Femur (tissue), 1 donor: Measurements from ENCODE around the gene PTGDR.

Experiments used
- DNase-seq: peaks from one replicate; pipeline ENCODE4 v3.0.0-alpha.2; 2017

PTGDR gene, protein sequence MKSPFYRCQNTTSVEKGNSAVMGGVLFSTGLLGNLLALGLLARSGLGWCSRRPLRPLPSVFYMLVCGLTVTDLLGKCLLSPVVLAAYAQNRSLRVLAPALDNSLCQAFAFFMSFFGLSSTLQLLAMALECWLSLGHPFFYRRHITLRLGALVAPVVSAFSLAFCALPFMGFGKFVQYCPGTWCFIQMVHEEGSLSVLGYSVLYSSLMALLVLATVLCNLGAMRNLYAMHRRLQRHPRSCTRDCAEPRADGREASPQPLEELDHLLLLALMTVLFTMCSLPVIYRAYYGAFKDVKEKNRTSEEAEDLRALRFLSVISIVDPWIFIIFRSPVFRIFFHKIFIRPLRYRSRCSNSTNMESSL

DNA sequence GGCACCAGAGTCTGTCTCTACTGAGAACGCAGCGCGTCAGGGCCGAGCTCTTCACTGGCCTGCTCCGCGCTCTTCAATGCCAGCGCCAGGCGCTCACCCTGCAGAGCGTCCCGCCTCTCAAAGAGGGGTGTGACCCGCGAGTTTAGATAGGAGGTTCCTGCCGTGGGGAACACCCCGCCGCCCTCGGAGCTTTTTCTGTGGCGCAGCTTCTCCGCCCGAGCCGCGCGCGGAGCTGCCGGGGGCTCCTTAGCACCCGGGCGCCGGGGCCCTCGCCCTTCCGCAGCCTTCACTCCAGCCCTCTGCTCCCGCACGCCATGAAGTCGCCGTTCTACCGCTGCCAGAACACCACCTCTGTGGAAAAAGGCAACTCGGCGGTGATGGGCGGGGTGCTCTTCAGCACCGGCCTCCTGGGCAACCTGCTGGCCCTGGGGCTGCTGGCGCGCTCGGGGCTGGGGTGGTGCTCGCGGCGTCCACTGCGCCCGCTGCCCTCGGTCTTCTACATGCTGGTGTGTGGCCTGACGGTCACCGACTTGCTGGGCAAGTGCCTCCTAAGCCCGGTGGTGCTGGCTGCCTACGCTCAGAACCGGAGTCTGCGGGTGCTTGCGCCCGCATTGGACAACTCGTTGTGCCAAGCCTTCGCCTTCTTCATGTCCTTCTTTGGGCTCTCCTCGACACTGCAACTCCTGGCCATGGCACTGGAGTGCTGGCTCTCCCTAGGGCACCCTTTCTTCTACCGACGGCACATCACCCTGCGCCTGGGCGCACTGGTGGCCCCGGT lies at the start of gene PTGDR:
TSS of gene PTGDR (plus strand) at position 198 of the 778 bp plus-strand sequence. CDS start at position 315, 117 bp downstream.
- no peak for DNase-seq

DNA sequence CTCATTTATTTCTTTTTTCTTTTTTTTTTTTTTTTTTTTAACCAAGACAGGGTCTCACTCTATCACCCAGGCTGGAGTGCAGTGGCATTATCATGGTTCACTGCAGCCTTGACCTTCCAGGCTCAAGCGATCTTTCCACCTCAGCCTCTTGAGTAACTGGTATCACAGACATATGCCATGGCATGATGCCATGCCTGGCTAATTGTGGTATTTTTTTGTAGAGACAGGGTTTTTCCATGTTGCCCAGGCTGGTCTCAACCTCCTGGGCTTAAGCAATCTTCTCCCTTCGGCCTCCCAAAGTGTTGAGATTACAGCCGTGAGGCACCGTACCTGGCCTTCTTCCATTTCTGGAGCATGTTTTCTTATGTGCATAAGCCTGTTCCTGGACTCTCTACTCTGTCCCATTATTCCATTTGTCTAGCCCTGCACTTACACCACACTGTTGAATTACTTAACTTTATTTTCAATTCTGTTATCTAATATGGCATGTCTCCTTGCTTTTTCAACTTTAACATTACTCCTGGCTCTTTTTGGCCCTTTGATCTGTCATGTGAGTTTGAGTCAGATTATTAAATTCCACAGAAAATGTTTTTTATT lies 47.9 kb upstream of the PTGDR start:
- DNase-seq: no peak

DNA sequence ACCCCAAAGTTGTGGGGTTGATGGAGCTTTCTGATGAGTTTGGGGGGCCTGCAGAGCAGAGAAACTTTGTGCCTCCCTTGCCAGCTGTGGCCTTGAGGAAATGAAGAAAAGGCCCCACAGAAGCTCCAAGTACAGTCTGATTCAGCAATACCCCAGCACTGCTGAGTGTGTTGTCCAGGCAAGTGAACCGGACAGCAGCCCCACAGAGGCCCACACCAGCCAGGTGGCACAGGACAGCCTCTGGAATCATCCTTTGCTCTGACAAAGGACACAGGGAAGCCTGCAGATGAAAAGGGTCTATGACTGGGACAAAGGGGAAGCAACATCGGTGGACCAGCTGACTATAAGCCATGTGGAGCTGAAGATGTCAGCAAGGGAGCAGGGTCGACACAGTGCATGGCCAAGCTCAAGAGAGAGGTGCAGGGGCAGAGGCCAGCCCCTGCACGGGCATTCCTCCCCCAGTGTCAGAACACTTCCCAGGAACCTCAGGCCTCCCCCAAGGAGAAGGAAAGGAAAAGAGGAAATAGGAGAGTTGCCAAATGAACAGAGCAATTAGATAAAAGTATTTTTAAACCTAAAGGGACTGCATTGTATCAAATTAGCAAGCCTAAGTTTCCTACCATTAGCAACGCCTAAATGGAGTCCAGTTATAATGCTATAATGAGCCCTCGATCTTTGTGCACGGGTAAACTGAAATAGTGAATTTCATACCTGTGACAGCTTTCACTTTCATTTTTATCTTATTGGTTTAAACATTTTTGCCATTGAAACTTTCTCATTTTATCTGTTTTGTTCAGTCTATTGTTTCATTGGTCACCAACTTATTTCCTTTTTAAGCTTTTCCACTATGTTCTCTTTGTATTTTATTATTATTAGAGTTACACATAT lies 46.3 kb upstream of the PTGDR start:
- DNase-seq: no peak

DNA sequence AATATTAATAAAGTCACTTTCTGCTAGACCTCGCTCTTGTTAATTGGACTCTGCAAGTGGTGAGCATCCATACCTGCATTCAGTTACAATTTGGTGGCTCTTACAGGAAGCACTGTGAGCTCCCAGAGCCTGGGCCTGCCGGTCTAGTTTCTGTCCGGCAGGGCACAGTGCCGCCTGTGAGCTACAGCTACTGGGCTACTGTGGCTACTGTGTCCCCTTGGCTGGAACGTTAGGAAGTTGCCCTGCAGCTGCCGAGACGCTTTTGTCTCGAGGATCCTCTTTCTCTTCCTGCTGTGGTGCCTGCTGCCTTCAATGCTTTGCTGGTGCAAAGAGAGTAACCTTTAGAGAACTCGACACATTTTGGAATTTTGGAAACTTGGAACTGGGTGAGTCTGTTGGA lies 44.6 kb upstream of the PTGDR start:
- no peak for DNase-seq

DNA sequence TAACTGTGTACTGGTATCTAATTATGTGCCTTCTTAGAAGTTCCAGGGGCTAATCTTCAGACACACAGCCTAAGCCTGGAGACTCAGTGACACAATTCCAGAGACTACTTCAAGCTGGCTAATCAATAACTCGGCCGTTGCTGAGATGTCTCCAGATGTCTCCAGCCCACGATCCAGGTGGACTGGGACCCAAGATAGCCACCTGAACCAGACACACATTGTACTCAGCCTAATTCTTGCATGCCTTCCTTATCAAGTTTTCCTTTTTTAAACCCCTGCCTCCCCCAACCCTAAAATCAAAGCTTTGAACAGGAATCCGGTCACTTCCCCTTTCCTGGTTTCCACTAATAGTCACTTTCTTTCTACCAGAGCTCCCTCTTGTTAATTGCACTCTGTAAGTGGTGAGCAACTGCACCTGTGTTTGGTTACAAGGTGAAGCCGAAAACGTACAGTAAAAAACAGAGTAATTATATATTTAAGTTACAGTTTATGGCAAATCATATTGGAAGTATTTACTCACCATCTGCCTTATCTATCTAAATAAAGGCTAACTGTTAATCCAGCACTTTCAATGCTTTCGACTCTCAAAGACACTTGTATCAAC lies 39.8 kb upstream of the PTGDR start:
- DNase-seq: no peak

DNA sequence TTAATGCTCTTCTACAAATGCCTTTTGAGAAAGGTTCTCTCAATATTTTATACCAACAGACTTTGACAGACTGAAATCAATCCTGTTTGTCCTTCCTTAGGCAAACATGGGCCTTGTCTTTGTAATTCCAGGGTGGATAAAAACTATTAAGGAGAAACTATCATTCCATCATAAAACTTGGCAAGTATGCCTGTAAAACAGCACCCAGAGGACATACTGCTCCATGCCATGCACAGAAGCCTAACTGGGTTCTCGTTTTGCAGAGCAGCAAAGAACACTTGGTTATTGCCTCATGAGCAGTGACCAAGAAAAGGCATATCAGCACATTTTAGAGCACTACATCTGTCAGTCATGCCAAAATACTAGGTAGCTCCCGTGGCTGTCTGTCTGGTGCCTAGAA lies 33.8 kb upstream of the PTGDR start:
- no peak for DNase-seq

DNA sequence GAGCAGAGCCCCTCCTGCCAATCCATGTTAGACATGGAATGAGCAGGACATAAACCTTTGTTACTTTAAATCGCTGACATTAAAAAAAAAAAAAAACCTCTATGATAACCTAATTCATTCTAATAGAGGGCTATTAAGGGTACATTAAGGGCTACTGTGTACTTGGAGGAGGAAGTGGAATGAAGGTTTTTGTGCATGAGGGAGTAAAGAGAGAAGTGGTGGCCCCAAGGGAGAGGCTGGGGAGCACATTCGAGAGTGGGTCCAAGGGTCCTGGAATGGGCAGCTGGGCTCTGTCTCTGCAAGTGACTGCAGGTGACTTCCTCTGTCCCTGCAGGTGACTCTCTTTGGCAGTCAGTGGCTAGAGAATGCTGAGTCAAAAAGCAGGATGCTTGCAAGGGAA lies 32.1 kb upstream of the PTGDR start:
- DNase-seq: no peak

DNA sequence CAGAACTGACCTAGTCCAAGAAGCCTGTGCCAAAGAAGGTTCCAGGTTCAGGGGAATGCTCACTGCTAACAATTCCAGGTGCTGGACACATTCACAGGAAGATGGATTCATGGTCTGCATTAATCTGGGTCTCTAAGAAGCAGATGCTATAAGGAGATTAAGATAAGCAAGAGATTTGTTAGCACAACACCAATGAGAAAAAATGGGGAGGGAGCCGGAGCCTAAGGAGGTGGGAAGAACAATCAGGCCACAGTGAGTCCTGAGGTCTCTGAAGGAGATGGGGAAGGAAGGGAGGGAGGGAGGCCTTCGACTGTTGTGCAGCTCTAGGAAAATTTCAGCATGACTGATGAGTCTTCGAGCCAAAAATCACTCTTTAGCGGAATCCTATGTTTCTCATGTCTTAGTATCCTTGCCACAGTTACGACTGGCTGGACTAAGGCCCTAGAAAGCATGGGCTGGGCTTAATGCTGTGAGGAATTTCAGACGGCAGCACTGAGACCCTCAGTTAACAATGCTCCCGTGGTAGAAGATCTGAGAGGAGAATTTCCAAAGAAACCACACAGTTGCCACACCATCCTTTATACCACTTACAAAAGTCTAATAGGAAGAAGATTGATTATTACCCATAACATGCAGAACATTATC lies 31.5 kb upstream of the PTGDR start:
- no peak for DNase-seq

DNA sequence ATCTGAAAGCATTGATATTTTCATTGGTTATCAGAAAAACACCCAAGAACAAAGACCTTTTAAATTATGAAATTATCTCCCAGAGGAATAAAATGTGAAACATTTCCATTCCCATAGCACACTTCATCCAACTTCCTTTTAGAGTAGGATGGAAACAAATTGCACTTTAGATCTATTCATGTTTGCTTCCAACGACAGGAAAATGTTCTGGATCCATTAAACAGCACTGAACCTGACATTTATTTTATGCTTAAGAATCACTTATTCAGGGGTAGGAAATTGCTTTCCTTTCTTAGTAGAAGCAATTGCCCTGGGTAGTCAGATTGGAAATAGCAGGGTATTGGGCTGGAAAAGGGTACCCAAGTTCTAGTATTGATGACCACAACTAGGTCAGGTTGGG lies 28.8 kb upstream of the PTGDR start:
- no peak for DNase-seq

DNA sequence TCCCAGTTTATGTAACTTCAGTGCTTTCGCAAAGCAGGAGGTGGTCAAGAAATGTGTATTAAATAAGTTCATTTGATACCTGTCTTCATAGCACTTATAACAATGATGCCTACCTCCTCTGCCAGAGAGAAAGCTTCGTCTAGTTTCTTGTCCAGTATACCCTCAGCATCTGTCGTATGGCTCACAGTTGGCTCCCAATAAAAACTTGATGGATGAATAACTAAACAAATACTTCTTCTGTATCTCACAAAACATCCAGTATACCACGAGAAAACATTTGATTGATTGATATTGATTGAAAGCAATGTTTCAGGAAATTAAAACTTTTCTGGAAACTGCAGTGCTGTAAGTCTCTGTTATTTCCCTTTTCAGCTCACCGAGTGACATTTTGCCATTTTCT lies 26.9 kb upstream of the PTGDR start:
- DNase-seq: no peak

DNA sequence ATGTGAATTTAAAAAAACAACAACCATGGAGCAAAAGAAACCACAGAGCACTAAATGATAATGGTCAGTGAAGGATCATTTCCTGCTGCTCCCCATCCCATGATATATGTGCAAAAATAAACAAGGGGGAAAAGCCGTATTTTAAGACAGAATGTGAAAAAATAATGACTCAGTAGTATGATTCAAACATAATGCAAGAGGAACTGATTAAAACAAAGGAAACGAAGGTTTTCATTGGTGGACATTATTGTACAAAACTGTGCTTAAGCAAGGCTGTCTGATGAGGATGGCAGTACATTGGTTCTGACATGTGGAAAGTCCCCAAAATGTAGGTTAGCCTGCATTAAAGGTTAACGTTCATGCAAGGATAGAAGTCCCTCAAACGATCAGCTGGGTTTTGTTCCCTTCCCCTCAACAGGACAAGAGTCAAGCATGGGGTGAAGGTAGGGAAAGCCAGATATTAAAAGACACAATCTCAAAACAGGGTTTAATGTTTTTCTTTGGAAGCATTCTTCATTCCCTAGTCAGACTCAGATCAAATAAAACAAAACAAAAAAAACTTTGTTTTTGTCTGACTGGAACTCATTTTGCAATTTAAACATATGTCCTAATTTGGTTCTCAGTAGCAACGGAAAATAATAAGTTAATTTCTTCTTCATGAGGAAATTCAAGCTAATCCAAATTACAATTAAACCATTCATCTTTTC lies 26.3 kb upstream of the PTGDR start:
- no peak for DNase-seq

DNA sequence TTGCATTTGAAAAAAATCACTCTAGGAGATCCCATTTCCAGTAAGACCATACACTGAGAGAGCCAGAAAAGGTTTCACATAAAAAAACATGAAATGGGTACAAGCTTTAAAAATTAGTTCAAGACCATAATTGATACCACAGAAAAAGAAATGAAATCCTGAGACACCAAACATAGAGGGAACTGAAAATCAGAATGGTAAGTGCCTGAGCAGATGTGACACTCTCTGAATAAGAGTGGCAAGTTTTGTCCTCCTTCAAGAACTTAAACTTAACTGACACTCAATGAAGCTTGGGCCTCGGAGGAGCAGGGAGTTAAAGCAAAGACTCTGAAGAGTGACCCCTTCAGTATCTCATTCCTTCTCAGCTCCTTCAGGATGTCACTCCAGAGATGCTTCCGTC lies 23.2 kb upstream of the PTGDR start:
- no peak for DNase-seq

DNA sequence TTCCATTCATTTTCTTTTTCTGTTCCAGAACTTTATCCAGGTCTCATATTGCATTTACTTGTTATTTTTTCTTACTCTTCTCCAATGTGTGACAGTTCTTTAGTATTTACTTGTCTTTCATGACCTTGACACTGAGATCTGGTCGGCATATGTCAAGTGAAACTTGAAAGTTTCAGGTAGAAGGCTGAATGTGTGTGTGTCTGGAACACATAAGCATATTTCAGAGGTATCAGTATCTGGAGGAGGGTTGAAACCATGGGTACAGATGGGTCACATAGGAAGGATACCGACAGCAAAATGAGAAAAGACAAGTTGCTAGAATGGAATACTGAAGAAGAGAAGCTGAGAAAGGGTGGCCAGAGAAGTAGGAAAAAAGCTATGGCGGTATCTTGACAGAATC lies 22.5 kb upstream of the PTGDR start:
- no peak for DNase-seq

DNA sequence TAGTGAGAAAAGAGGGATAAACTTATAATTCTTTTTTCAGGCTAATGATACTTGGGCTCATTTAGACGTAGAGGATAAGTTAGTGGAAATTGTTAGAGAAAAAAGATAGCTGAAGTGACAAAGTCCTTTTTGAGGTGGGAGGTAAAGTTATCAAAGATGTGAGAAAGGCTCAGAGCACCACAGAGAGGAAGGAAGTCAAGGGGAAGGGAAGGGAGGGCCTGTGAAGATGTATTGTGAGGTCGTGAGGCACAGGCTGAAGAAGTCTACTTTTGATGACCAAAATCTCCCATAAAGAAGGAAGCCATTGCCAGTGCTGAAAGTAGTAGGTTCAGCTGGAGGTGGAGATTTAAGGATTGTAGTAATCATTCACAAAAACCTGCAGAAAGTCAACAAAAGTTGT lies 19.4 kb upstream of the PTGDR start:
- no peak for DNase-seq

DNA sequence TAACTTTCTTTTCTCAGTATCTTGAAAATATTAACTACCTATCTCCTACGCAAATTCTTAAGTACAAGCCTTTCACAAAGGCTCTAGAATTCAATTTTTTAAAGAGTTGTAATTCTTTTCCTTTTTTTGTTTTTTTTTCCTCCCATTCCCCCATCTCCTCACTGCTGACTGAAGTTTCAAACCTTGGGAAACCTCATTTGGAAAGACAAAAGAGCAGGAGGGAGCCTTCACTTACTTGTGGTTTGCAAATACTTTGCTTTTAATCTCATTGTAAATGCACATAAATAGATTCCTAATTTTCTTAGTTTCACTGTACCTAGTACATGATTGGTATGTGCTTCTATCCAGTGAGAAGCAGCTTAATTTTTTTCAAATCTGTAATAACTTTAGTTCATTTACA lies 15.8 kb upstream of the PTGDR start:
- no peak for DNase-seq

DNA sequence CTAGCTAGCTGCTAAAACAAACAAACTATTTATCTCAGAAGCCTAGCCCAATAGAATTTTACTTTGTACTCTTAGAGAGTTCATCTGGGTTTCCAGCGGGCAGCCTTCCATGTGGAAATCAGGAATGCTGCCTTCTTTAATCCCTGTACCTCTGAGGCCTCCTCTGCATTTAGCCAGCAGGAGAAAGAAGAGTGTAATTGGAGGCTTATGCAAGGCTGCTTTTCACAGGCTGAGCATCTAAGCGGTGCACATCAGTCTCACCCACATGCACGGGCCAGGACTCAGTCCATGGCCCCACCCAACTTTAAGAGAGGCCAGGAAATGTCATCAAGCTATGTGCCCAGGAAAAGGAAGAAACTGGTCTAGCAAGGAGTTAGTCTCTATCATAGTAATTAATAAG lies 14.0 kb upstream of the PTGDR start:
- peak; percentile 28 for DNase-seq

DNA sequence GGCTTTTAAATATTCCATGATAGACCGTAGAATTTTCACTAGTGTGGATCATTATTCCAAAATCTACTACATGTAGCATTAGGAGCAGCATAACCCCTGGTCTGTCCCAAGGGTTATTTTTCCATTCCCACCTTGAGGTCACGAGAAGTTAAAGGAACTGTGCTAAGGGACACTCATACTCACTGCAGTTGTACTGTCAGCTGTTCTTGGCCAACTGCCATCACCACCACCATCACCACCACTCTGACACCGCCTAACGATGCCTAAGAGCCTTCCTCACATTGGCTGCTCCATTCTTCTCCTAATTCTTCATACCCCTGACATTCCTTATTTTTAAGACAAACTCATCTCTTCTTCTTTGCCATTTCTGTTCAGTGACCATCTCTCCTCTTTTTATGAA lies 13.4 kb upstream of the PTGDR start:
- no peak for DNase-seq

DNA sequence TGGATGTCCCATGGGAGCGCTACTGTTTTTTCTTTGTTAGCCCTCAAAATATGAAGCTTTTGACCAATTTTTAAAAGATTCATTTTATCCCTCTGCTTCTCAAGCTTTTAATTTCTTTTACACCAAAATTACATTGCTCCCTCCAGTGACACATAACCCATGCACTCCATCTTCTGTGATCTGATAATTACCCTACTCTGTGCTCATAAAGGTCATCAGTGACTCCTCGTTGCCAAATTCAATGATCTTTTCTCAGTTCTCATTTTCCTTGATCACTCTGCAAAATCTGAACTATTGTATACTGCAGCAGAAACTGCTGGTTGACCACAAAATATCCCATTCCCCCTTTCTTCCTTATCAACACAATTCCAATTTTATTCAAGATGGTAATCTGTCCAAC lies 8.7 kb upstream of the PTGDR start:
- DNase-seq: no peak

DNA sequence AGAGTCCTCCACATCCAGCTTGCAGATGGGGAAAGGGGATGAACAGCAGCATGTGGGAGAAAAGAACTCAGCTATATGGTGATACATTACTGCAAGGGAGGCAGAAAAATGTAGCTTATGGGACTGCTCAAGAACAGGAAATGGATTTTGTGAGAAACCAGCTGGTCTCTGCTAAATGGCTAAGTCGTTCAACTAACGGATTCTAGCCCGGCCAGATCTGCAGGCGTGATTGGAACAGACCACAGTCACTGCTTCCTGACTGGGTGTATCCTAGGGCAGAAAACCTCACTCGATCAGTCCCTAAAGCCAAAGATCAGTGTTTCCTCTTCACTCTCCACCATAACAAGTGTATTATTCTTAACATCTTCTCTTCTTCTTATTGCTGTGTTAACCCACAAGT lies 8.1 kb upstream of the PTGDR start:
- DNase-seq: no peak

DNA sequence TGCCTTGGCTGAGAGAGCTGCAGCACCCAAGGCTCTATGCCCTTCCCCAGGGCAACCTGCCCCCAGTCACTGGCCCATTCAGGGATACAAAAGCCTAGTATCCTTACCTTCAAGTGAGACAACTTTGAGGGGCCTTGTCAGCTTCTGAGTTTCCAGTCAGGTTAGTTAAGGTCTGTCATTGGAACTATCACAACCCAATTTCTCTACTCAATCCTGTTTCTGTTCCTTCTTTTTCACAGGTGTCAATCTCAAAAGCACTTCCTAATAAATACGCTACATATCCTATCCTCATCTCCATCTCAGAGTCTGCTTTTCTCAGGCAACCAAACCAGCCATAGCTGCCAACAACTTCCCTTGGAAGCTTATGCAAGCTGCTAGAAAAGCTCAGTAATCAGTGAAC lies 4.9 kb upstream of the PTGDR start:
- no peak for DNase-seq

DNA sequence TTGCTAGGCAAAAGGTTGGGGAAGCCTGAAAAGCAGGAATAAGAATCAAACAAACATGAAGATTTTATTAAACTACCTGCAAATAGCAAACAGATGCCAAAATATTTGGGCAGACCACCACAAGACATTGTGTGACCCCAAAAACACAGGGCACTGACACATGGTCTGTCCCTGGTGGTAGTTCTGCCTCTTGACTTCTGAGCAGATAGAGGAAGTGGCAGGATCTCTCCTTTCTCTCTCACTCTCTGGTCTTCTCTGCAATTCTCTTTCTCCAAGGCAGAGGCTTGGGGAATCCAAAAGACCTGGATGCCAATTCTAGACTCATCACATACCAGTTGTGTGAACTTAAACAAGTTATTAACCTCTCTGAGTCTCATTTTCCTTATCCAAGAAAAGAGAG lies 4.3 kb upstream of the PTGDR start:
- DNase-seq: no peak

DNA sequence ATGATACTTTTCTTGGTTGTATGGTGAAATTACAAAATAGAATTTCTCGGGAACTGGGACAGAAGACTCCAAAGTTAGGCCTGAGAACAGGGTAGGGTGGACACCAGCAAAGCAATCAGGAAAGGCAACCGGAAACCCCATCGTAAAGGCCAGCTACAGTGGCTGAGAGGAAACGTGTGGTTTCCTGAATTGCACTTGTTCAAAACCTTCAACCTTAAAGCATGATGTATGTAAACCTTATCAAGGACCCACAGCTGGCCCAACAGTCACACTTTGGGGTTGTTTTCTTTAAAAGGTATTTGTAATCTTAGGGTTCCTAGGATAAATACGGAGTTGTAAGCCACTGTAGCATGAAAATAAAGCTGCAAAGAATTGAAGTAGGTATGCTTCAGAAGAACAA lies 2.2 kb upstream of the PTGDR start:
- no peak for DNase-seq
